ENCODE results near the gene RDH14. TPM values are rescaled to one million over a fixed set of nuclear protein-coding genes. Genes with fewer than 3 reads are reported as not detected.

RDH14 gene
- total and polyA plus RNA-seq, 2 experiments from 2014 or later: 38.1 to 40.6 TPM

DNA sequence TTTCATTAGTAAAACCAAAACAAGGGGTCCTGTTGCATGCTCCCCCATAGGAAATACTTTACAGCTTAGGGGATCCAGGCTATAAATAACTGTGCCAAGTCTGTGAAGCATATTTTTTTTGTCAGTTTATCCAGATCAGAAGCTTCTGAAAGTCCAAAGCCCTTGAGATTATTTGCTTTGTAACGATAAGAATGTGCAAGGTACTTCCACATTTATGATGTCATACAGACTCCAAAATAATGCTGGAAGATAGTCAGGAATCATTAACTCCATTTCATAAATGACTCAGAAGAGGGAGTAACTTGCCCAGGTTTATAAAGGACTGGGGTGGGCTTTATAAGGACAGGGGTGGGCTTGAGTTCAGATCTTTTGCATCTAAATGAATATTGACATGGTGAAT is 29.3 kb downstream of the RDH14 start (continued):
- TF ChIP-seq, protein P1, sequence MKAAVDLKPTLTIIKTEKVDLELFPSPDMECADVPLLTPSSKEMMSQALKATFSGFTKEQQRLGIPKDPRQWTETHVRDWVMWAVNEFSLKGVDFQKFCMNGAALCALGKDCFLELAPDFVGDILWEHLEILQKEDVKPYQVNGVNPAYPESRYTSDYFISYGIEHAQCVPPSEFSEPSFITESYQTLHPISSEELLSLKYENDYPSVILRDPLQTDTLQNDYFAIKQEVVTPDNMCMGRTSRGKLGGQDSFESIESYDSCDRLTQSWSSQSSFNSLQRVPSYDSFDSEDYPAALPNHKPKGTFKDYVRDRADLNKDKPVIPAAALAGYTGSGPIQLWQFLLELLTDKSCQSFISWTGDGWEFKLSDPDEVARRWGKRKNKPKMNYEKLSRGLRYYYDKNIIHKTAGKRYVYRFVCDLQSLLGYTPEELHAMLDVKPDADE (IDR thresholded peaks at IDR 0.05): no peak

DNA sequence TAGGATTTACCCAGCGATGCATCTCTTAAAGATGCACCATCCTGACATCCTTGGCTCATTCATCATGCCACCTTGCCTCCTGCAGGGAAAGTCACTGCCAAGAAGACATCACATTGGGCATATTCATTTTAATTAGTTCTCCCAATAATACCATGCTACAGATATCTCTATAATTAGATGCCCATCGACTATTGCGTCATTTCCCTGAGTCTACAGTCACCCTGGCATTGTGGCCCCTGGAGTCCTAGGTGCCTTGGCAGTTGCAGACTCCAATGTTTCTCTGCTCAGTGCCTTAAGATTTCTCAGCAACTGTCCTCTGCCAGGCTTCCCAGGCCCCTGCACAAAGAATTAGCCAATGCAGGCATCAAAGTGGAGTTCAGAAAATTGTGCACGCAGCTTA is 32.6 kb downstream of the RDH14 start:
- no peak overlapping the region for H3K4me3 ChIP-seq
- Mint-ChIP-seq H3K36me3 (ENCODE audit: low read depth) (no peaks in the 10 kb centered on the region), H3K9me3 (no peaks in the 10 kb centered on the region), H3K4me3 (no peak overlapping the region), H3K4me1 (peaks cover 5% of the 10 kb centered on the region; the same call in 2 of the 3 replicates), H3K27ac (no peak overlapping the region), H3K27me3 (ENCODE audit: insufficient read depth, low read depth, poor library complexity) (no peaks in the 10 kb centered on the region)
- no peak overlapping the region for H2AFZ ChIP-seq
- no peaks in the 10 kb centered on the region for H3F3A ChIP-seq (replicated peaks; ENCODE audit: low read depth)
- H3K36me3 ChIP-seq (ENCODE audit: insufficient read depth): no peaks in the 10 kb centered on the region
- no peak overlapping the region for H3K27ac ChIP-seq (ENCODE audit: low read depth)
- H3K4me1 ChIP-seq (ENCODE audit: insufficient read depth): no peaks in the 10 kb centered on the region
- no peak overlapping the region for H3K4me2 ChIP-seq
- no peaks in the 10 kb centered on the region for H4K20me1 ChIP-seq (replicated peaks; ENCODE audit: insufficient read depth)
- no peaks in the 10 kb centered on the region for H3K79me2 ChIP-seq (replicated peaks; ENCODE audit: insufficient read depth)
- no peaks in the 10 kb centered on the region for H3K9me2 ChIP-seq (ENCODE audit: insufficient read depth)
- ATAC-seq (no peak), DNase-seq (ENCODE audit: low spot score) (no peak)
- TF ChIP-seq, protein P2, sequence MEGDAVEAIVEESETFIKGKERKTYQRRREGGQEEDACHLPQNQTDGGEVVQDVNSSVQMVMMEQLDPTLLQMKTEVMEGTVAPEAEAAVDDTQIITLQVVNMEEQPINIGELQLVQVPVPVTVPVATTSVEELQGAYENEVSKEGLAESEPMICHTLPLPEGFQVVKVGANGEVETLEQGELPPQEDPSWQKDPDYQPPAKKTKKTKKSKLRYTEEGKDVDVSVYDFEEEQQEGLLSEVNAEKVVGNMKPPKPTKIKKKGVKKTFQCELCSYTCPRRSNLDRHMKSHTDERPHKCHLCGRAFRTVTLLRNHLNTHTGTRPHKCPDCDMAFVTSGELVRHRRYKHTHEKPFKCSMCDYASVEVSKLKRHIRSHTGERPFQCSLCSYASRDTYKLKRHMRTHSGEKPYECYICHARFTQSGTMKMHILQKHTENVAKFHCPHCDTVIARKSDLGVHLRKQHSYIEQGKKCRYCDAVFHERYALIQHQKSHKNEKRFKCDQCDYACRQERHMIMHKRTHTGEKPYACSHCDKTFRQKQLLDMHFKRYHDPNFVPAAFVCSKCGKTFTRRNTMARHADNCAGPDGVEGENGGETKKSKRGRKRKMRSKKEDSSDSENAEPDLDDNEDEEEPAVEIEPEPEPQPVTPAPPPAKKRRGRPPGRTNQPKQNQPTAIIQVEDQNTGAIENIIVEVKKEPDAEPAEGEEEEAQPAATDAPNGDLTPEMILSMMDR (conservative IDR thresholded peaks at IDR 0.05; ENCODE audit: low read depth in 2 of 2): no peak
- TF ChIP-seq, protein P3, sequence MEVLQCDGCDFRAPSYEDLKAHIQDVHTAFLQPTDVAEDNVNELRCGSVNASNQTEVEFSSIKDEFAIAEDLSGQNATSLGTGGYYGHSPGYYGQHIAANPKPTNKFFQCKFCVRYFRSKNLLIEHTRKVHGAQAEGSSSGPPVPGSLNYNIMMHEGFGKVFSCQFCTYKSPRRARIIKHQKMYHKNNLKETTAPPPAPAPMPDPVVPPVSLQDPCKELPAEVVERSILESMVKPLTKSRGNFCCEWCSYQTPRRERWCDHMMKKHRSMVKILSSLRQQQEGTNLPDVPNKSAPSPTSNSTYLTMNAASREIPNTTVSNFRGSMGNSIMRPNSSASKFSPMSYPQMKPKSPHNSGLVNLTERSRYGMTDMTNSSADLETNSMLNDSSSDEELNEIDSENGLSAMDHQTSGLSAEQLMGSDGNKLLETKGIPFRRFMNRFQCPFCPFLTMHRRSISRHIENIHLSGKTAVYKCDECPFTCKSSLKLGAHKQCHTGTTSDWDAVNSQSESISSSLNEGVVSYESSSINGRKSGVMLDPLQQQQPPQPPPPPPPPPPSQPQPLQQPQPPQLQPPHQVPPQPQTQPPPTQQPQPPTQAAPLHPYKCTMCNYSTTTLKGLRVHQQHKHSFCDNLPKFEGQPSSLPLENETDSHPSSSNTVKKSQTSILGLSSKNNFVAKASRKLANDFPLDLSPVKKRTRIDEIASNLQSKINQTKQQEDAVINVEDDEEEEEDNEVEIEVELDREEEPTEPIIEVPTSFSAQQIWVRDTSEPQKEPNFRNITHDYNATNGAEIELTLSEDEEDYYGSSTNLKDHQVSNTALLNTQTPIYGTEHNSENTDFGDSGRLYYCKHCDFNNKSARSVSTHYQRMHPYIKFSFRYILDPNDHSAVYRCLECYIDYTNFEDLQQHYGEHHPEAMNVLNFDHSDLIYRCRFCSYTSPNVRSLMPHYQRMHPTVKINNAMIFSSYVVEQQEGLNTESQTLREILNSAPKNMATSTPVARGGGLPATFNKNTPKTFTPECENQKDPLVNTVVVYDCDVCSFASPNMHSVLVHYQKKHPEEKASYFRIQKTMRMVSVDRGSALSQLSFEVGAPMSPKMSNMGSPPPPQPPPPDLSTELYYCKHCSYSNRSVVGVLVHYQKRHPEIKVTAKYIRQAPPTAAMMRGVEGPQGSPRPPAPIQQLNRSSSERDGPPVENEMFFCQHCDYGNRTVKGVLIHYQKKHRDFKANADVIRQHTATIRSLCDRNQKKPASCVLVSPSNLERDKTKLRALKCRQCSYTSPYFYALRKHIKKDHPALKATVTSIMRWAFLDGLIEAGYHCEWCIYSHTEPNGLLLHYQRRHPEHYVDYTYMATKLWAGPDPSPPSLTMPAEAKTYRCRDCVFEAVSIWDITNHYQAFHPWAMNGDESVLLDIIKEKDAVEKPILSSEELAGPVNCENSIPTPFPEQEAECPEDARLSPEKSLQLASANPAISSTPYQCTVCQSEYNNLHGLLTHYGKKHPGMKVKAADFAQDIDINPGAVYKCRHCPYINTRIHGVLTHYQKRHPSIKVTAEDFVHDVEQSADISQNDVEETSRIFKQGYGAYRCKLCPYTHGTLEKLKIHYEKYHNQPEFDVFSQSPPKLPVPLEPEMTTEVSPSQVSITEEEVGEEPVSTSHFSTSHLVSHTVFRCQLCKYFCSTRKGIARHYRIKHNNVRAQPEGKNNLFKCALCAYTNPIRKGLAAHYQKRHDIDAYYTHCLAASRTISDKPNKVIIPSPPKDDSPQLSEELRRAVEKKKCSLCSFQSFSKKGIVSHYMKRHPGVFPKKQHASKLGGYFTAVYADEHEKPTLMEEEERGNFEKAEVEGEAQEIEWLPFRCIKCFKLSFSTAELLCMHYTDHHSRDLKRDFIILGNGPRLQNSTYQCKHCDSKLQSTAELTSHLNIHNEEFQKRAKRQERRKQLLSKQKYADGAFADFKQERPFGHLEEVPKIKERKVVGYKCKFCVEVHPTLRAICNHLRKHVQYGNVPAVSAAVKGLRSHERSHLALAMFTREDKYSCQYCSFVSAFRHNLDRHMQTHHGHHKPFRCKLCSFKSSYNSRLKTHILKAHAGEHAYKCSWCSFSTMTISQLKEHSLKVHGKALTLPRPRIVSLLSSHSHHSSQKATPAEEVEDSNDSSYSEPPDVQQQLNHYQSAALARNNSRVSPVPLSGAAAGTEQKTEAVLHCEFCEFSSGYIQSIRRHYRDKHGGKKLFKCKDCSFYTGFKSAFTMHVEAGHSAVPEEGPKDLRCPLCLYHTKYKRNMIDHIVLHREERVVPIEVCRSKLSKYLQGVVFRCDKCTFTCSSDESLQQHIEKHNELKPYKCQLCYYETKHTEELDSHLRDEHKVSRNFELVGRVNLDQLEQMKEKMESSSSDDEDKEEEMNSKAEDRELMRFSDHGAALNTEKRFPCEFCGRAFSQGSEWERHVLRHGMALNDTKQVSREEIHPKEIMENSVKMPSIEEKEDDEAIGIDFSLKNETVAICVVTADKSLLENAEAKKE (CRISPR knock-in tag; IDR thresholded peaks at IDR 0.05): no peak
- TF ChIP-seq POLR2AphosphoS5 (IDR thresholded peaks at IDR 0.05; ENCODE audit: low read depth) (no peak), ZNF331 (CRISPR knock-in tag; IDR thresholded peaks at IDR 0.05; ENCODE audit: low read depth) (no peak), EZH2 (IDR thresholded peaks at IDR 0.05; ENCODE audit: low read depth, unreplicated experiment) (no peak), ZNF114 (CRISPR knock-in tag; IDR thresholded peaks at IDR 0.05) (no peak)
- H3K27me3 ChIP-seq (ENCODE audit: insufficient read depth): no peaks in the 10 kb centered on the region
